ENCODE measurements around the gene TBX15.

TBX15 gene

GRCh38 chr1:118961156-118961555, 27.0 kb downstream of the TBX15 start:
- H4K8ac ChIP-seq (ENCODE audit: low read depth, low read length): no peak overlapping the region
- H3K79me1 ChIP-seq (ENCODE audit: low read depth, low read length): no peaks in the 10 kb centered on the region
- no peak overlapping the region for H2BK15ac ChIP-seq (ENCODE audit: low read length)
- H3K9ac ChIP-seq (ENCODE audit: low read depth, low read length, poor library complexity): no peak overlapping the region
- no peaks in the 10 kb centered on the region for H3K36me3 ChIP-seq (replicated peaks in 1 of 2; ENCODE audit: control insufficient read depth in 2 of 2, insufficient read depth in 2 of 2, low read length in 2 of 2)
- no peak for DNase-seq (ENCODE audit: low spot score)
- no peak overlapping the region for H2AFZ ChIP-seq (ENCODE audit: low read length)
- H3K4me3 ChIP-seq (ENCODE audit: low read length in 2 of 2): no peak overlapping the region
- H3K4ac ChIP-seq (ENCODE audit: low read length): no peak overlapping the region
- peaks cover 0 to 2% (median 0%) of the 10 kb centered on the region in 3 experiments for H3K27me3 ChIP-seq (ENCODE audit: control insufficient read depth in 3 of 3, insufficient read depth in 3 of 3, low read depth in 1 of 3, low read length in 3 of 3)
- H3K23ac ChIP-seq (ENCODE audit: low read depth, low read length, poor library complexity): no peak overlapping the region
- no peak overlapping the region for H2BK12ac ChIP-seq (ENCODE audit: low read length)
- H3K14ac ChIP-seq (ENCODE audit: low read length): no peak overlapping the region
- H2BK120ac ChIP-seq (ENCODE audit: low read depth, low read length): no peak overlapping the region
- no peaks in the 10 kb centered on the region for H3K4me1 ChIP-seq (ENCODE audit: control insufficient read depth in 2 of 2, insufficient read depth in 1 of 2, low read depth in 1 of 2, low read length in 2 of 2)
- WGBS, 2 donors (ENCODE audit: extremely low coverage in 2 of 2, insufficient read length in 2 of 2, insufficient replicate concordance in 1 of 2): no CpG with 5 or more reads among the region's 2 CpGs
- H2BK5ac ChIP-seq (ENCODE audit: low read length): no peak overlapping the region
- H4K91ac ChIP-seq (ENCODE audit: low read depth, low read length, poor library complexity): no peak overlapping the region
- no peak overlapping the region for H3K27ac ChIP-seq (replicated peaks; ENCODE audit: low read length)
- H3K18ac ChIP-seq (ENCODE audit: low read length): no peak overlapping the region
- no peak overlapping the region for H3K4me2 ChIP-seq (ENCODE audit: insufficient read depth, low read length, poor library complexity, severe bottlenecking)
- H3K9me3 ChIP-seq (replicated peaks in 1 of 2; ENCODE audit: control insufficient read depth in 2 of 2, insufficient read depth in 1 of 2, low read depth in 1 of 2, low read length in 2 of 2): no peaks in the 10 kb centered on the region
- H2AK5ac ChIP-seq (ENCODE audit: low read depth, low read length): no peak overlapping the region

- H3K23ac ChIP-seq (ENCODE audit: low read depth, low read length, poor library complexity): no peak overlapping the region
- H2BK12ac ChIP-seq (ENCODE audit: low read length): no peak overlapping the region
- H3K14ac ChIP-seq (ENCODE audit: low read length): no peak overlapping the region
- no peak overlapping the region for H4K91ac ChIP-seq (ENCODE audit: low read depth, low read length, poor library complexity)
- H2BK120ac ChIP-seq (ENCODE audit: low read depth, low read length): no peak overlapping the region
- no peak overlapping the region for H4K8ac ChIP-seq (ENCODE audit: low read depth, low read length)
- H2AFZ ChIP-seq (ENCODE audit: low read length): no peak overlapping the region
- no peak overlapping the region for H3K4ac ChIP-seq (ENCODE audit: low read length)
- H3K4me1 ChIP-seq (ENCODE audit: control insufficient read depth in 2 of 2, insufficient read depth in 1 of 2, low read depth in 1 of 2, low read length in 2 of 2): no peaks in the 10 kb centered on the region
- no peak overlapping the region for H3K27ac ChIP-seq (replicated peaks; ENCODE audit: low read length)
- no peaks in the 10 kb centered on the region for H3K27me3 ChIP-seq (ENCODE audit: control insufficient read depth in 3 of 3, insufficient read depth in 3 of 3, low read depth in 1 of 3, low read length in 3 of 3)
- H3K79me1 ChIP-seq (ENCODE audit: low read depth, low read length): no peaks in the 10 kb centered on the region
- no peak overlapping the region for H3K9ac ChIP-seq (ENCODE audit: low read depth, low read length, poor library complexity)
- no peak overlapping the region for H3K18ac ChIP-seq (ENCODE audit: low read length)
- no peak overlapping the region for H3K4me3 ChIP-seq (ENCODE audit: low read length in 2 of 2)
- no peak for DNase-seq (ENCODE audit: low spot score)
- H2BK5ac ChIP-seq (ENCODE audit: low read length): no peak overlapping the region
- no peak overlapping the region for H2AK5ac ChIP-seq (ENCODE audit: low read depth, low read length)
- H3K4me2 ChIP-seq (ENCODE audit: insufficient read depth, low read length, poor library complexity, severe bottlenecking): no peak overlapping the region
- H3K9me3 ChIP-seq (replicated peaks in 1 of 2; ENCODE audit: control insufficient read depth in 2 of 2, insufficient read depth in 1 of 2, low read depth in 1 of 2, low read length in 2 of 2): no peaks in the 10 kb centered on the region
- no peak overlapping the region for H2BK15ac ChIP-seq (ENCODE audit: low read length)
- H3K36me3 ChIP-seq (replicated peaks in 1 of 2; ENCODE audit: control insufficient read depth in 2 of 2, insufficient read depth in 2 of 2, low read length in 2 of 2): no peaks in the 10 kb centered on the region
- WGBS, 2 donors (ENCODE audit: extremely low coverage in 2 of 2, insufficient read length in 2 of 2, insufficient replicate concordance in 1 of 2): no CpG with 5 or more reads among the region's 7 CpGs
Observed at GRCh38 chr1:118960567-118961136, 27.5 kb downstream of the TBX15 start.

- Histone ChIP-seq H3K4me2 (ENCODE audit: insufficient read depth, low read length, poor library complexity, severe bottlenecking) (no peak overlapping the region), H4K91ac (ENCODE audit: low read depth, low read length, poor library complexity) (no peak overlapping the region)
Observed at GRCh38 chr1:118960026-118960561, 28.0 kb downstream of the TBX15 start.

GRCh38 chr1:118958937-118959631, 29.1 kb downstream of the TBX15 start:
- Histone ChIP-seq H3K4me1 (ENCODE audit: control insufficient read depth in 2 of 2, insufficient read depth in 1 of 2, low read depth in 1 of 2, low read length in 2 of 2) (no peaks in the 10 kb centered on the region), H3K27me3 (ENCODE audit: control insufficient read depth in 3 of 3, insufficient read depth in 3 of 3, low read depth in 1 of 3, low read length in 3 of 3) (no peaks in the 10 kb centered on the region), H2BK120ac (ENCODE audit: low read depth, low read length) (no peak overlapping the region), H3K27ac (replicated peaks; ENCODE audit: low read length) (no peak overlapping the region), H4K8ac (ENCODE audit: low read depth, low read length) (no peak overlapping the region), H3K4me3 (ENCODE audit: low read length in 2 of 2) (no peak overlapping the region), H2BK12ac (ENCODE audit: low read length) (no peak overlapping the region), H3K9ac (ENCODE audit: low read depth, low read length, poor library complexity) (no peak overlapping the region), H3K23ac (ENCODE audit: low read depth, low read length, poor library complexity) (no peak overlapping the region), H2AK5ac (ENCODE audit: low read depth, low read length) (no peak overlapping the region), H3K4ac (ENCODE audit: low read length) (no peak overlapping the region), H3K36me3 (replicated peaks in 1 of 2; ENCODE audit: control insufficient read depth in 2 of 2, insufficient read depth in 2 of 2, low read length in 2 of 2) (no peaks in the 10 kb centered on the region), H3K79me1 (ENCODE audit: low read depth, low read length) (no peaks in the 10 kb centered on the region), H3K9me3 (replicated peaks in 1 of 2; ENCODE audit: control insufficient read depth in 2 of 2, insufficient read depth in 1 of 2, low read depth in 1 of 2, low read length in 2 of 2) (no peaks in the 10 kb centered on the region), H2BK5ac (ENCODE audit: low read length) (no peak overlapping the region), H3K18ac (ENCODE audit: low read length) (no peak overlapping the region), H4K91ac (ENCODE audit: low read depth, low read length, poor library complexity) (no peak overlapping the region), H2AFZ (ENCODE audit: low read length) (no peak overlapping the region), H2BK15ac (ENCODE audit: low read length) (no peak overlapping the region), H3K14ac (ENCODE audit: low read length) (no peak overlapping the region), H3K4me2 (ENCODE audit: insufficient read depth, low read length, poor library complexity, severe bottlenecking) (no peak overlapping the region)
- DNase-seq (ENCODE audit: low spot score): no peak
- no CpG with 5 or more reads among the region's 1 CpG for WGBS, 2 donors (ENCODE audit: extremely low coverage in 2 of 2, insufficient read length in 2 of 2, insufficient replicate concordance in 1 of 2)

More at GRCh38 chr1:118960026-118960561, 28.0 kb downstream of the TBX15 start:
- no peaks in the 10 kb centered on the region for H3K36me3 ChIP-seq (replicated peaks in 1 of 2; ENCODE audit: control insufficient read depth in 2 of 2, insufficient read depth in 2 of 2, low read length in 2 of 2)
- H3K4me3 ChIP-seq (ENCODE audit: low read length in 2 of 2): no peak overlapping the region
- no peak overlapping the region for H2AK5ac ChIP-seq (ENCODE audit: low read depth, low read length)
- no peak overlapping the region for H3K18ac ChIP-seq (ENCODE audit: low read length)
- no peak overlapping the region for H3K4ac ChIP-seq (ENCODE audit: low read length)
- H3K9ac ChIP-seq (ENCODE audit: low read depth, low read length, poor library complexity): no peak overlapping the region
- H3K9me3 ChIP-seq (replicated peaks in 1 of 2; ENCODE audit: control insufficient read depth in 2 of 2, insufficient read depth in 1 of 2, low read depth in 1 of 2, low read length in 2 of 2): no peaks in the 10 kb centered on the region
- no peak overlapping the region for H3K14ac ChIP-seq (ENCODE audit: low read length)
- no peak overlapping the region for H3K23ac ChIP-seq (ENCODE audit: low read depth, low read length, poor library complexity)
- DNase-seq (ENCODE audit: low spot score): no peak
- no peaks in the 10 kb centered on the region for H3K27me3 ChIP-seq (ENCODE audit: control insufficient read depth in 3 of 3, insufficient read depth in 3 of 3, low read depth in 1 of 3, low read length in 3 of 3)
- H2BK120ac ChIP-seq (ENCODE audit: low read depth, low read length): no peak overlapping the region
- H4K8ac ChIP-seq (ENCODE audit: low read depth, low read length): no peak overlapping the region
- no peak overlapping the region for H2AFZ ChIP-seq (ENCODE audit: low read length)
- H2BK15ac ChIP-seq (ENCODE audit: low read length): no peak overlapping the region
- WGBS, 2 donors (ENCODE audit: extremely low coverage in 2 of 2, insufficient read length in 2 of 2, insufficient replicate concordance in 1 of 2): no CpG with 5 or more reads among the region's 7 CpGs
- H3K27ac ChIP-seq (replicated peaks; ENCODE audit: low read length): no peak overlapping the region
- no peak overlapping the region for H2BK12ac ChIP-seq (ENCODE audit: low read length)
- H2BK5ac ChIP-seq (ENCODE audit: low read length): no peak overlapping the region
- H3K4me1 ChIP-seq (ENCODE audit: control insufficient read depth in 2 of 2, insufficient read depth in 1 of 2, low read depth in 1 of 2, low read length in 2 of 2): no peaks in the 10 kb centered on the region
- no peaks in the 10 kb centered on the region for H3K79me1 ChIP-seq (ENCODE audit: low read depth, low read length)

Measured in neuronal stem cell (in vitro differentiated cells).